NT2/D1 (cell line): Measurements from ENCODE around the gene TTC17.

ENCODE experiments used
- SUZ12 ChIP-seq: IDR thresholded peaks from 2 replicates; pipeline ENCODE4 v1.6.1; 2011; ENCODE audit not compliant: insufficient read length, insufficient read depth; ENCODE audit errors: extremely low read depth
- YY1 ChIP-seq: IDR thresholded peaks from 2 replicates; pipeline ENCODE4 v1.6.1; 2011; ENCODE audit not compliant: insufficient read length, insufficient read depth
- ZNF274 ChIP-seq: IDR thresholded peaks from 2 replicates; pipeline ENCODE4 v1.6.1; 2011; ENCODE audit warnings: mild to moderate bottlenecking, low read depth, low read length

DNA sequence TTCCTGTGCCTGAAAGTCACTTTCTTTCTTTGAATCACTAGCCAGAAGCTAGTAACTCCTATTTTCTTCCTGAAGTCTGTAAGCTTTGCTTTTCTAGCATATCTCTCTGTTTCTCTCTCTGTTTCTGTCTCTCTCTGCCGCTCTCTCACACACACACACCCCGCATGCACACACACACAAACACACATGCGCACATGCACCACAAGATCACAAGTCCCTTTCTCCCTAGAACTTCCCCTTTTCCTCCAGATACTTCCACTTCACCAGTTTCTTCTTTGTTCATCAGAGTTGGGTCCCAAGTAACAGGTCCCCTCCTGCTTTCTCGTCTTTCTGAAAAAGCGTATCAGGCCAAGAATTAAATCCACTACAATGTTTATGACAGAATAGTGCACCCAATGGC, 173.3 kb downstream of the TTC17 start:
- TF ChIP-seq YY1 (no peak), SUZ12 (no peak), ZNF274 (no peak)
